GM19372 (cell line): ENCODE results near the gene GRIFIN.
"Not testable (repeated sequence)": the region's sequence is repeated elsewhere in the genome, so short reads cannot be mapped to it uniquely, and the experiment has no call there.

Source experiments
- ATAC-seq: cut with Tn5 transposase; IDR thresholded peaks from one replicate; pipeline ENCODE4 v1.9.1; 2021; ENCODE audit warnings: mild to moderate bottlenecking, low read depth, moderate library complexity; ENCODE audit not compliant: unreplicated experiment

Gene GRIFIN

GRCh38 chr7:2461268-2462026 is 14.8 kb downstream of the GRIFIN start:
- no peak for ATAC-seq

GRCh38 chr7:2460641-2461040 is 15.6 kb downstream of the GRIFIN start:
- ATAC-seq: no peak

GRCh38 chr7:2460188-2460587 is 16.0 kb downstream of the GRIFIN start:
- ATAC-seq: no peak

GRCh38 chr7:2459674-2460073 is 16.5 kb downstream of the GRIFIN start:
- no peak for ATAC-seq

- not testable (repeated sequence) for ATAC-seq
Observed at GRCh38 chr7:2453849-2454248, 22.3 kb downstream of the GRIFIN start.

- ATAC-seq: no peak
Observed at GRCh38 chr7:2452643-2453270, 23.4 kb downstream of the GRIFIN start.

- ATAC-seq: peak; percentile 38
Observed at GRCh38 chr7:2452074-2452507, 24.1 kb downstream of the GRIFIN start.

- ATAC-seq: peak; percentile 78
Observed at GRCh38 chr7:2451171-2452073, 24.8 kb downstream of the GRIFIN start.

GRCh38 chr7:2450198-2451107 is 25.7 kb downstream of the GRIFIN start:
- ATAC-seq: no peak

- no peak for ATAC-seq
Observed at GRCh38 chr7:2446676-2447075, 29.5 kb downstream of the GRIFIN start.

GRCh38 chr7:2445898-2446555 is 30.2 kb downstream of the GRIFIN start:
- no peak for ATAC-seq

- ATAC-seq: no peak
Observed at GRCh38 chr7:2445047-2445446, 31.2 kb downstream of the GRIFIN start.

GRCh38 chr7:2444476-2444875 is 31.7 kb downstream of the GRIFIN start:
- ATAC-seq: no peak

GRCh38 chr7:2443491-2443890 is 32.7 kb downstream of the GRIFIN start:
- no peak for ATAC-seq

GRCh38 chr7:2441430-2442058 is 34.7 kb downstream of the GRIFIN start:
- ATAC-seq: no peak

GRCh38 chr7:2440608-2441245 is 35.5 kb downstream of the GRIFIN start:
- no peak for ATAC-seq

GRCh38 chr7:2438775-2439174 is 37.4 kb downstream of the GRIFIN start:
- no peak for ATAC-seq

GRCh38 chr7:2438186-2438585 is 38.0 kb downstream of the GRIFIN start:
- ATAC-seq: no peak
